Transverse colon (tissue), 4 donors: Measurements from ENCODE around the gene TBCD. TPM values are rescaled to one million over a fixed set of nuclear protein-coding genes. Genes with fewer than 3 reads are reported as not detected.

Experiments used
- DNase-seq: peaks from one replicate; pipeline ENCODE4 v3.0.0-alpha.2; 2019
- H3K27ac ChIP-seq, 4 donors: fragments of 200-600 bp; sonication (generic); 2 replicates each; pipeline ENCODE4 v1.5.1; 2016 to 2018; ENCODE audit warnings: inconsistent platforms in 4 of 4
- H3K27me3 ChIP-seq: fragments of 200-600 bp; sonication (generic); 2 replicates; pipeline ENCODE4 v1.5.1; 2017; ENCODE audit warnings: inconsistent platforms
- H3K36me3 ChIP-seq, 4 donors: fragments of 200-600 bp; sonication (generic); 2 replicates each; pipeline ENCODE4 v1.5.1; 2017 to 2019; ENCODE audit warnings: inconsistent platforms in 4 of 4
- H3K4me1 ChIP-seq, 4 donors: fragments of 200-600 bp; sonication (generic); 2 replicates each; pipeline ENCODE4 v1.5.1; 2017 to 2020; ENCODE audit warnings: inconsistent platforms in 4 of 4
- H3K4me3 ChIP-seq, 4 donors: fragments of 200-600 bp; sonication (generic); 1 replicate in 1 of 4; 2 replicates in 3 of 4; pipeline versions ENCODE4 v1.5.1 to v1.6.1; 2017 to 2019; ENCODE audit warnings: inconsistent platforms in 4 of 4
- H3K9me3 ChIP-seq, 2 donors: fragments of 200-600 bp; sonication (generic); 2 replicates each; pipeline ENCODE4 v1.5.1; 2017 to 2019; ENCODE audit warnings: inconsistent platforms in 2 of 2
- EP300 ChIP-seq: sonication (generic); formaldehyde crosslinking; IDR thresholded peaks from one replicate; pipeline ENCODE4 v1.6.1; 2017; ENCODE audit warnings: antibody characterized with exemption, low read depth
- POLR2A ChIP-seq: fragments of 450-650 bp; IDR thresholded peaks from one replicate; pipeline ENCODE4 v1.6.1; 2016; ENCODE audit warnings: antibody characterized with exemption, mild to moderate bottlenecking, moderate library complexity
- POLR2AphosphoS5 ChIP-seq, 3 donors: sonication (generic); formaldehyde crosslinking; IDR thresholded peaks; one replicate each; pipeline ENCODE4 v1.6.1; 2016; ENCODE audit warnings: antibody characterized with exemption in 3 of 3
- WGBS, 2 donors: methylation state at CpG; one replicate each; pipeline ENCODE4 v1.1.5; 2018; ENCODE audit warnings: low coverage in 1 of 2; 5-methylcytosine and 5-hydroxymethylcytosine counted together
- in situ Hi-C, 4 donors: fragments of 200-750 bp; cut with MboI; loops; one replicate each; pipeline versions ENCODE4 v1.15.0 to v1.15.1; 2017; ENCODE audit warnings: low sequenced_read_pairs in 3 of 4, low pct_ligation_motif_present in 1 of 4, low pct_unique_long_range_greater_than_20kb in 1 of 4
- intact Hi-C: fragments of 100-400 bp; cut with DNase I; formaldehyde crosslinking; loops from one replicate; pipeline ENCODE4 v1.15.1; 2023; ENCODE audit warnings: low total_unique reads
- total RNA-seq, 4 donors: library from RNA; depleted of rRNA; stranded (reverse); fragments of >200 nt; gene quantifications; one replicate each; pipeline ENCODE4 v1.1.0, GENCODE V29; 2016
- TF ChIP-seq, protein P1 (sequence below), 5 experiments: fragments of 200-600 bp in 3 of 5; fragments of 450-650 bp in 2 of 5; sonication (generic) in 3 of 5; IDR thresholded peaks; 1 replicate in 2 of 5; 2 replicates in 3 of 5; pipeline ENCODE4 v1.5.1; 2016 to 2017; ENCODE audit warnings: antibody characterized with exemption in 5 of 5, inconsistent platforms in 3 of 5, mild to moderate bottlenecking in 2 of 5, moderate library complexity in 1 of 5

Gene TBCD
- total RNA-seq, 4 donors from 2014 or later, result 38.6 to 104 (median 39.8) TPM

DNA sequence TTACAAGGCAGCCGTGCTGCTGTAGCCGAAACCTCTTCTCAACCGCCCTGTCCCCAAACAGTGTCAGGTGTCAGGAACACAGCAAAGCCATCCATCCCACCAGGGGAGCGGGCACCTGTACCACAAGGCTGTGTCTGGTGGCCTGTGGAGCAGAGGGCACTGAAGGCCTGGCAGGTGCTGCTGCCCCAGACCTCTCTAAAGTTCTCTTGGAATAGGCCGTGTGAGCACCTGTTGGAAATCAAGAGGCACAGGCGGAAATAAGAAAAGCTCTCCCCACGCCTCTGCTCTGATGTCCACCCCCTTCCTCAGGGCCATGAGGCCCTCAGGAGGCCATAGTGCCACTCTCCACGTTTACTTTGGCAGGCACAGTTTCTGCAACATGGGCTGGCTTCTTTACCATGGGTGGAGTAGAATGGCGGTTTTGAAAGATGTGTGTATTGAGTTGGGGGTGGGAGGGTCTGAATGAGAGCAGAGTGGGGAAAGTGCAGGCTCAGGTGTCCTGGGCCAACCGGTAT lies 187.8 kb downstream of the TBCD start:
- Histone ChIP-seq H3K27me3 (no peaks in the 10 kb centered on the region), H3K4me1 (no peaks in the 10 kb centered on the region), H3K36me3 (peaks cover 0 to 32% (median 4%) of the 10 kb centered on the region in 4 donors), H3K9me3 (peaks cover 4 to 5% of the 10 kb centered on the region in 2 donors), H3K4me3 (no peak overlapping the region), H3K27ac (no peak overlapping the region)
- TF ChIP-seq, protein P1, sequence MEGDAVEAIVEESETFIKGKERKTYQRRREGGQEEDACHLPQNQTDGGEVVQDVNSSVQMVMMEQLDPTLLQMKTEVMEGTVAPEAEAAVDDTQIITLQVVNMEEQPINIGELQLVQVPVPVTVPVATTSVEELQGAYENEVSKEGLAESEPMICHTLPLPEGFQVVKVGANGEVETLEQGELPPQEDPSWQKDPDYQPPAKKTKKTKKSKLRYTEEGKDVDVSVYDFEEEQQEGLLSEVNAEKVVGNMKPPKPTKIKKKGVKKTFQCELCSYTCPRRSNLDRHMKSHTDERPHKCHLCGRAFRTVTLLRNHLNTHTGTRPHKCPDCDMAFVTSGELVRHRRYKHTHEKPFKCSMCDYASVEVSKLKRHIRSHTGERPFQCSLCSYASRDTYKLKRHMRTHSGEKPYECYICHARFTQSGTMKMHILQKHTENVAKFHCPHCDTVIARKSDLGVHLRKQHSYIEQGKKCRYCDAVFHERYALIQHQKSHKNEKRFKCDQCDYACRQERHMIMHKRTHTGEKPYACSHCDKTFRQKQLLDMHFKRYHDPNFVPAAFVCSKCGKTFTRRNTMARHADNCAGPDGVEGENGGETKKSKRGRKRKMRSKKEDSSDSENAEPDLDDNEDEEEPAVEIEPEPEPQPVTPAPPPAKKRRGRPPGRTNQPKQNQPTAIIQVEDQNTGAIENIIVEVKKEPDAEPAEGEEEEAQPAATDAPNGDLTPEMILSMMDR (IDR thresholded peaks at IDR 0.05), result no peak
- TF ChIP-seq POLR2A (no peak), EP300 (no peak), POLR2AphosphoS5 (IDR thresholded peaks at IDR 0.05) (no peak)
- DNase-seq, result no peak
- 87% methylated on average over 10 of the region's 10 CpGs; no CpG with 5 or more reads in 1 of the 2 donors for WGBS, 2 donors
- in situ Hi-C loops (no loop called here), intact Hi-C loops (no loop called here)

DNA sequence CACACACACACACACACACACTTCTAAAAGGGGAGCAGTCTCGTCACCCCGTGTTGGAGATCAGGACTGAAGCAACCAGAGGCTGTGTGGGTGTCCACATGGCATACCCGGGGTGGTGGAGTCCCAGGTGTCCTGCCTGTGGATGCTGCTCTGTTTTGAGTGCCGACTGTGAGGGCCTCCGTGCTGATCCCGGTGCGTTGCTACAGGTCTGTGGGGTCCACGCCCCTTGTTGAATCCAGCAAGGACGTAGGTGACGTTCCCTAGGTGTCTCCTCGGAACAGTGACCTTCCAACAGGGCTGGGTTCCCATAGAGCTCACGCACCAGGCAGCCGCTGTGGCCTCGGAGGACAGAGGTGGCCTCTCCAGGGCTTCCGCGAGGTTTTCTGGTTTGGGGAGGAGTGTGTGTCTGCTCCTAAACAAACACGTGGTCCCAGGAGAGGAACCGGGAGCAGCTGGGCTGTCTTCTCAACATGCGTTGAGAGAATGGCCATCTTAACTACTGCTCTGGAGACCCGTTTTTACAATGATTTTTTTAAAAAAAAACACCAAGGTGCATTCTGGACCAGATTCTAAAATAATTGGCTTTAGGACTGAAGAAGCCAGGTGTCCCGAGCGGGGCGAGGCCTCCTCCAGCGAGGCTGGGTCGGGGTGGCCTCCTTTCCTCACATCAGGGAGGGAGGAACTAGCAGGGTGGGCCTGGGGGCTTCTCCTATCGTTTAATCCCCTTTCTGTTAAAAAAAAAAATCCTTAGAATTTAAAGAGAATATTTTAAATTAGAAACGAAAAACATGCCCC lies 188.6 kb downstream of the TBCD start:
- in situ Hi-C loops (no loop called here), intact Hi-C loops (no loop called here)
- peaks cover 4 to 12% of the 10 kb centered on the region in 2 donors for H3K9me3 ChIP-seq
- no peak overlapping the region for H3K27ac ChIP-seq
- 68 to 91% methylated on average over 6 to 26 of the region's 27 CpGs for WGBS, 2 donors
- no peaks in the 10 kb centered on the region for H3K27me3 ChIP-seq
- peaks cover 0 to 32% (median 4%) of the 10 kb centered on the region in 4 donors for H3K36me3 ChIP-seq
- H3K4me3 ChIP-seq, result no peak overlapping the region
- TF ChIP-seq EP300 (no peak), POLR2AphosphoS5 (IDR thresholded peaks at IDR 0.05) (no peak), POLR2A (no peak)
- TF ChIP-seq, protein P1 (IDR thresholded peaks at IDR 0.05), result no peak
- H3K4me1 ChIP-seq, result no peaks in the 10 kb centered on the region
- DNase-seq, result no peak

DNA sequence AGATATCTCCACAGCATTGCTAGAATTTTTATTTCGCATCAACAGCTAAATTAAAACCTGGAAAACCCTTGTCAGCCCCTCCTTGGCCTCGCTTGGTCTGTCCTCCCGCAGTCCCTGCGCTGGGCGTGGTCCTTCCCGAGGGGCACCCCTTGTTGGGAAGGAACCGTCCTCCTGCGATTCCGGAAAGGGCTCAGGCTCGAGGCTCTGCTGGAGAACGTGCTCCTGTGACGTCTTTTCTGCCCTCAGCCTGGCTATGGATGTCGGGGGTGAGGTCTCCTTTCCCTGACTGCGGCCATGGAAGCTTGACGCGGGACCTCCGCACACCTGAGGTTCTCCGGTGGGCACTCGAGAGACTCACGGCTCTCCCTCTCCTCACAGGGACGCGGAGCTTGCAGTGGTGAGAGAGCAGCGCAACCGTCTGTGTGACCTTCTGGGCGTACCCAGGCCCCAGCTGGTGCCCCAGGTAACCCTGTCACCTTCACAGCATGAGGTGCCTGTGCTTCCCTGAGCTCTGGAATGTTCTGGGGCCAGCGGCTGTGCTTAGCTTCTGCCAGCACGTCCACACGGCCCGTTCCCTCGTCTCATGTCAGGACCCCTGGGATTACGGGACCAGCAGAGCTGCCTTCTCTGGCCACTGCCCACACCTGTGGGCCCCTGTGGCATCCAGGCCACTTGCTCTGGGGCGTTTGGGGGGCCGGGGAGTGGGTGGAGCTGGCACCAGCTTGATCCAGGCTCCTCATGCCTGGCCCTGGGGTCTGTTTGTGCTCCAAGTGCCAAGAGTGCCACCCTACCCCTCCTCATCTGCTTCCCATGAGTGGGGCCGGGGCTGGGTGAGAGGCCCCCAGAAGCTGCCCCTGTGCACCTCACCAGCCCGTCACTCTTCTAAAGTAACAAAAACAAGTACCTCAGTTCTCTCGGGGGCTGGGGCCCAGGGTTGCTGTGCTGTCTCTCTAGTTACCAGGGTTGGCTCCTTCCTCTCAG lies 189.4 kb downstream of the TBCD start:
- no peak for TF ChIP-seq EP300
- no peak for TF ChIP-seq POLR2A
- TF ChIP-seq POLR2AphosphoS5 (IDR thresholded peaks at IDR 0.05), result no peak
- TF ChIP-seq, protein P1 (IDR thresholded peaks at IDR 0.05), result no peak
- H3K4me1 ChIP-seq, result no peaks in the 10 kb centered on the region
- H3K9me3 ChIP-seq, result peaks cover 8 to 16% of the 10 kb centered on the region in 2 donors
- in situ Hi-C loops (no loop called here), intact Hi-C loops (no loop called here)
- H3K4me3 ChIP-seq, result no peak overlapping the region
- H3K27me3 ChIP-seq, result no peaks in the 10 kb centered on the region
- peaks cover 0 to 32% (median 4%) of the 10 kb centered on the region in 4 donors for H3K36me3 ChIP-seq
- peak; percentile 3 for DNase-seq
- no peak overlapping the region for H3K27ac ChIP-seq
- whole genome bisulfite sequencing, 2 donors, result 93 to 95% methylated on average over 11 to 35 of the region's 36 CpGs
